B cell (primary cell): ENCODE measurements around the gene TIGD3. TPM values are rescaled to one million over a fixed set of nuclear protein-coding genes. Genes with fewer than 3 reads are reported as not detected.

Experiments used
- ATAC-seq: fragments of 200-7000 bp; cut with Tn5 transposase; one replicate; pipeline ENCODE4 v1.10.0; 2021; ENCODE audit warnings: low read depth, mild to moderate bottlenecking, moderate number of reproducible peaks, moderate library complexity
- CTCF ChIA-PET: fragments of 350-600 bp; sonication (Branson Sonifier 250); formaldehyde crosslinking; loops from one replicate; lab custom pipeline; 2021; ENCODE audit warnings: antibody characterized with exemption, inconsistent platforms; lab: Charles Lee
- POLR2A ChIA-PET: fragments of 350-600 bp; sonication (Branson Sonifier 250); formaldehyde crosslinking; loops from one replicate; lab custom pipeline; 2021; ENCODE audit warnings: antibody characterized with exemption; lab: Charles Lee
- DNase-seq: peaks from one replicate; pipeline ENCODE4 v3.0.0; 2013
- H2AFZ ChIP-seq: 2 replicates; pipeline ENCODE4 v1.6.1; 2012; ENCODE audit warnings: mild to moderate bottlenecking, low read depth, low read length; ENCODE audit not compliant: insufficient read depth, poor library complexity, severe bottlenecking
- H3K27ac ChIP-seq, 2 donors: 1 replicate in 1 of 2; 2 replicates in 1 of 2; pipeline ENCODE4 v1.5.1; 2012 to 2013; ENCODE audit warnings: low read length in 2 of 2, mild to moderate bottlenecking in 2 of 2, moderate library complexity in 1 of 2
- H3K27me3 ChIP-seq, 4 experiments: fragments of 200-600 bp in 1 of 4; sonication (generic) in 1 of 4; replicated peaks in 1 of 4; 1 replicate in 2 of 4; 2 replicates in 2 of 4; pipeline versions ENCODE4 v1.6.1 to v1.7.0; 2013 to 2016; ENCODE audit warnings: low read length in 3 of 4, mild to moderate bottlenecking in 2 of 4, mixed read lengths in 1 of 4, moderate library complexity in 1 of 4; ENCODE audit not compliant: insufficient read depth in 4 of 4, control insufficient read depth in 3 of 4; ENCODE audit errors: control extremely low read depth in 1 of 4
- H3K36me3 ChIP-seq, 2 experiments: replicated peaks in 1 of 2; 1 replicate in 1 of 2; 2 replicates in 1 of 2; pipeline versions ENCODE4 v1.6.1 to v1.7.1; 2013; ENCODE audit warnings: low read length in 1 of 2; ENCODE audit not compliant: insufficient read depth in 2 of 2, control insufficient read depth in 1 of 2; ENCODE audit errors: control extremely low read depth in 1 of 2, extremely low read depth in 1 of 2
- H3K4me1 ChIP-seq, 2 donors: fragments of 200-600 bp in 1 of 2; sonication (generic) in 1 of 2; 1 replicate in 1 of 2; 2 replicates in 1 of 2; pipeline versions ENCODE4 v1.5.1 to v1.6.1; 2013 to 2017; ENCODE audit warnings: low read length in 2 of 2; ENCODE audit not compliant: control insufficient read depth in 2 of 2, insufficient read depth in 2 of 2
- H3K4me2 ChIP-seq: replicated peaks from 2 replicates; pipeline ENCODE3; 2012; ENCODE audit warnings: mild to moderate bottlenecking, low read depth, low read length; ENCODE audit not compliant: poor library complexity, severe bottlenecking
- H3K4me3 ChIP-seq, 5 experiments: fragments of 200-600 bp in 1 of 5; sonication (generic) in 1 of 5; 1 replicate in 3 of 5; 2 replicates in 2 of 5; pipeline versions ENCODE4 v1.5.1 to v1.7.0; 2011 to 2016; ENCODE audit warnings: low read length in 4 of 5, mild to moderate bottlenecking in 4 of 5, low read depth in 2 of 5, control low read depth in 1 of 5, moderate library complexity in 1 of 5; ENCODE audit not compliant: insufficient read depth in 1 of 5; ENCODE audit errors: control extremely low read depth in 1 of 5, extremely low read depth in 1 of 5
- H3K79me2 ChIP-seq: fragments of 200-600 bp; sonication (generic); one replicate; pipeline ENCODE4 v1.6.0; 2016; ENCODE audit warnings: low read length; ENCODE audit not compliant: control insufficient read depth, insufficient read depth
- H3K9ac ChIP-seq: fragments of 200-600 bp; sonication (generic); 2 replicates; pipeline ENCODE4 v1.6.1; 2017; ENCODE audit warnings: mild to moderate bottlenecking, low read length, moderate library complexity
- H3K9me3 ChIP-seq, 3 donors: one replicate each; pipeline versions ENCODE4 v1.6.1 to v1.7.1; 2013; ENCODE audit warnings: low read length in 2 of 3; ENCODE audit not compliant: control insufficient read depth in 2 of 3, insufficient read depth in 1 of 3; ENCODE audit errors: control extremely low read depth in 1 of 3
- H4K20me1 ChIP-seq: 2 replicates; pipeline ENCODE4 v1.6.0; 2012; ENCODE audit warnings: mild to moderate bottlenecking, low read length; ENCODE audit not compliant: insufficient read depth, control insufficient read depth, poor library complexity, severe bottlenecking
- H3K27ac Mint-ChIP-seq: one replicate; pipeline ENCODE4 v1.8.0; 2021; ENCODE audit warnings: mixed read lengths
- H3K27me3 Mint-ChIP-seq: one replicate; pipeline ENCODE4 v1.8.0; 2021; ENCODE audit warnings: mixed read lengths
- H3K4me1 Mint-ChIP-seq: one replicate; pipeline ENCODE4 v1.8.0; 2021; ENCODE audit warnings: mixed read lengths
- H3K4me3 Mint-ChIP-seq: one replicate; pipeline ENCODE4 v1.8.0; 2021; ENCODE audit warnings: mixed read lengths
- H3K9me3 Mint-ChIP-seq: one replicate; pipeline ENCODE4 v1.8.0; 2022; ENCODE audit warnings: mixed read lengths; ENCODE audit not compliant: insufficient read depth
- EZH2 ChIP-seq: IDR thresholded peaks from 2 replicates; pipeline ENCODE4 v1.6.1; 2012; ENCODE audit warnings: borderline replicate concordance, low read depth, mild to moderate bottlenecking, moderate library complexity, low read length; ENCODE audit not compliant: insufficient read depth, poor library complexity, severe bottlenecking
- WGBS: methylation state at CpG from one replicate; pipeline ENCODE4 v1.1.5; 2013; ENCODE audit warnings: missing lambda C conversion rate; ENCODE audit not compliant: insufficient coverage; 5-methylcytosine and 5-hydroxymethylcytosine counted together
- intact Hi-C: fragments of 100-400 bp; cut with micrococcal nuclease; formaldehyde crosslinking; loops from one replicate; pipeline ENCODE4 v1.10.0; 2022
- polyA plus RNA-seq: library from polyadenylated mRNA; depleted of rRNA; stranded (reverse); fragments of >200 nt; gene quantifications from 2 replicates; pipeline ENCODE4 v1.2.3, GENCODE V29; 2012
- total RNA-seq, 2 donors: library from RNA; stranded (reverse); fragments of 120-200 nt in 1 of 2; gene quantifications; 1 replicate in 1 of 2; 2 replicates in 1 of 2; pipeline versions ENCODE4 v1.2.3 to v1.2.4, GENCODE V29; 2013 to 2022
- TF ChIP-seq, protein P1 (sequence below): fragments of 200-600 bp; IDR thresholded peaks from one replicate; pipeline ENCODE4 v1.8.0; 2022; ENCODE audit warnings: antibody characterized with exemption, mild to moderate bottlenecking

TIGD3 gene
- total and polyA plus RNA-seq, 2 donors (not counting 1 experiment from before 2014, with no cell fraction given) = 3.8 to 6.1 TPM

DNA sequence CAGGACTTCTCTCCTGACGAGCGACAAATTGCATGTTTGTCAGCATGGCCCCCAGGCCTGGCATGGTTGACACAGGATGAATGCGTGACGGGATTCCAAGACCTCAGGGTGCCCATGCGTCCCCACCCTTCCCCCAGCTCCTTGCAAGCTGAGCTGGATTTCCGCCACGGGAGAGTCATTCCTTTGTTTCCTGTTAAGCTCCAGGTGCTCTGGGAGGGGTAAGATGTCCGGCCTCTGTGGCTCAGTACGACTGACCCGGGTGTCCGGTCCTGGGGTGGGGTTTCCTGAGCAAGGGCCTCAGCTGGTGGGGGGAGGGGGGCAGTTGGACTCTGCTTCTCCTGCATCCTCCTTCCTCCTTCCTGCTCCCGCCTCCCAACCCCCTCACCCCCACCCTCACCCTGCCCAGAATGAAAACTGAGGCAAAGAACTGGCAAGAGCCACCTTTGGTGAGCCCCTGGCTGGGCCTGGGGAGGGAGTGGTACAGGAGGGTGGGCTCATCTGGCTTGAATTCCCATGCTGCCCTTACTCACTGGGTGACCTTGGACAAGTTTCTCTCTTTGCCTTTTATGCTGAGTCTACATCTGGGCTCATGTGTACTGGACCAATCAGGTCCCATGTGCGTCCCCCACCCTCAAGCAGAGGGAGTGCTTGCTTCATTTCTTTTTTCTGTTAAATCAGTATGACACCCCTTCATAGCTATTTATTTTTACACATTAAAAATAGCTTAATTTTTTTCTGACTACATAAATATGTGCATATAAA, 37.3 kb upstream of the TIGD3 start:
- Histone ChIP-seq H3K27me3 (peaks cover 0 to 12% (median 5%) of the 10 kb centered on the region in 4 experiments), H3K27ac (no peak overlapping the region), H3K9me3 (no peaks in the 10 kb centered on the region), H3K79me2 (no peaks in the 10 kb centered on the region), H3K4me3 (no peak overlapping the region), H3K4me1 (peaks cover 8 to 17% of the 10 kb centered on the region in 2 donors), H2AFZ (no peak overlapping the region), H4K20me1 (no peaks in the 10 kb centered on the region), H3K4me2 (no peak overlapping the region), H3K36me3 (no peaks in the 10 kb centered on the region), H3K9ac (no peak overlapping the region)
- ATAC-seq = no peak
- peaks cover 9% of the 10 kb centered on the region for H3K27me3 Mint-ChIP-seq
- H3K27ac Mint-ChIP-seq = no peak overlapping the region
- intact Hi-C loops = loop anchor here (5.0 kb wide), 1 partner anchor 55 kb away; the partner anchor contains the start of gene POLA2
- TF ChIP-seq, protein P1, sequence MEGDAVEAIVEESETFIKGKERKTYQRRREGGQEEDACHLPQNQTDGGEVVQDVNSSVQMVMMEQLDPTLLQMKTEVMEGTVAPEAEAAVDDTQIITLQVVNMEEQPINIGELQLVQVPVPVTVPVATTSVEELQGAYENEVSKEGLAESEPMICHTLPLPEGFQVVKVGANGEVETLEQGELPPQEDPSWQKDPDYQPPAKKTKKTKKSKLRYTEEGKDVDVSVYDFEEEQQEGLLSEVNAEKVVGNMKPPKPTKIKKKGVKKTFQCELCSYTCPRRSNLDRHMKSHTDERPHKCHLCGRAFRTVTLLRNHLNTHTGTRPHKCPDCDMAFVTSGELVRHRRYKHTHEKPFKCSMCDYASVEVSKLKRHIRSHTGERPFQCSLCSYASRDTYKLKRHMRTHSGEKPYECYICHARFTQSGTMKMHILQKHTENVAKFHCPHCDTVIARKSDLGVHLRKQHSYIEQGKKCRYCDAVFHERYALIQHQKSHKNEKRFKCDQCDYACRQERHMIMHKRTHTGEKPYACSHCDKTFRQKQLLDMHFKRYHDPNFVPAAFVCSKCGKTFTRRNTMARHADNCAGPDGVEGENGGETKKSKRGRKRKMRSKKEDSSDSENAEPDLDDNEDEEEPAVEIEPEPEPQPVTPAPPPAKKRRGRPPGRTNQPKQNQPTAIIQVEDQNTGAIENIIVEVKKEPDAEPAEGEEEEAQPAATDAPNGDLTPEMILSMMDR = no peak
- TF ChIP-seq EZH2 = no peak
- WGBS = 92% methylated on average over 4 of the region's 13 CpGs
- DNase-seq = no peak
- CTCF ChIA-PET = interaction anchor here (1.1 to 7.4 kb wide), 14 partner anchors 13 to 235 kb away, joined by 3 to 214 read pairs (median 6); partner anchors contain the start of gene DPF2
- peaks cover 10% of the 10 kb centered on the region for H3K4me1 Mint-ChIP-seq
- no peaks in the 10 kb centered on the region for H3K9me3 Mint-ChIP-seq
- POLR2A ChIA-PET = interaction anchor here (0.6 kb wide), 1 partner anchor 1149 kb away, joined by 8 read pairs; no protein-coding TSS in a partner anchor
- H3K4me3 Mint-ChIP-seq = no peak overlapping the region
